Muscle layer of colon (tissue), 2 donors: ENCODE measurements around the gene MFRP.

Experiments used
- H3K27ac ChIP-seq: one replicate; pipeline ENCODE4 v1.7.0; 2013; ENCODE audit warnings: low read depth, mild to moderate bottlenecking, low read length, moderate library complexity
- H3K27me3 ChIP-seq, 2 donors: one replicate each; pipeline ENCODE4 v1.7.0; 2013; ENCODE audit warnings: low read length in 2 of 2, mild to moderate bottlenecking in 2 of 2; ENCODE audit not compliant: insufficient read depth in 2 of 2, control insufficient read depth in 1 of 2
- H3K36me3 ChIP-seq: one replicate; pipeline ENCODE4 v1.7.0; 2013; ENCODE audit warnings: mild to moderate bottlenecking, low read length; ENCODE audit not compliant: insufficient read depth
- H3K4me1 ChIP-seq: one replicate; pipeline ENCODE4 v1.7.0; 2013; ENCODE audit warnings: mild to moderate bottlenecking, low read length; ENCODE audit not compliant: insufficient read depth
- H3K4me3 ChIP-seq, 2 donors: one replicate each; pipeline ENCODE4 v1.7.0; 2013; ENCODE audit warnings: low read length in 2 of 2, low read depth in 1 of 2, mild to moderate bottlenecking in 1 of 2, moderate library complexity in 1 of 2
- H3K9ac ChIP-seq: one replicate; pipeline ENCODE4 v1.7.0; 2013; ENCODE audit warnings: low read length
- H3K9me3 ChIP-seq: one replicate; pipeline ENCODE4 v1.7.0; 2013; ENCODE audit warnings: mild to moderate bottlenecking, low read length
- donor health status: abdominal sarcoma.
- donor health status: Adenocarcinoma of cecum.

MFRP gene

DNA sequence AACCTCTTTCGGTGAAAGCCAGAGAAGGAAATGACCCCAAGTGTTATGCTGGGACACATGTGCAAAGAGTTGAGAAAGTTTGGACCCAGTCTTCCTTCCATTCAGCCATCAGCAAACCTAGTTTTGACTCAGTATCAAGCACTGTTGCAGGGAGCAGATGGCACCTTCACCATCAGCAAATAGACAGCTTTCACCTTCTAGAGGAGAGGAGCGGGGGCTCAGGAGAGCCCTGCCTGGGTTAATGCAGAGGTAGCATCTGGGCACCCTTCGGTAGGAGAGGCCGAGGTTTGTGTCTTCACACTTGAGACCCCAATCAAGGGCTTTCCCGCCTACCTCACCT lies 16.2 kb upstream of the MFRP start:
- H3K9ac ChIP-seq, result no peak overlapping the region
- no peaks in the 10 kb centered on the region for H3K36me3 ChIP-seq
- no peak overlapping the region for H3K4me3 ChIP-seq
- H3K27me3 ChIP-seq, result peaks cover 0 to 11% of the 10 kb centered on the region in 2 donors
- peaks cover 52% of the 10 kb centered on the region for H3K4me1 ChIP-seq
- H3K9me3 ChIP-seq, result no peaks in the 10 kb centered on the region
- no peak overlapping the region for H3K27ac ChIP-seq

DNA sequence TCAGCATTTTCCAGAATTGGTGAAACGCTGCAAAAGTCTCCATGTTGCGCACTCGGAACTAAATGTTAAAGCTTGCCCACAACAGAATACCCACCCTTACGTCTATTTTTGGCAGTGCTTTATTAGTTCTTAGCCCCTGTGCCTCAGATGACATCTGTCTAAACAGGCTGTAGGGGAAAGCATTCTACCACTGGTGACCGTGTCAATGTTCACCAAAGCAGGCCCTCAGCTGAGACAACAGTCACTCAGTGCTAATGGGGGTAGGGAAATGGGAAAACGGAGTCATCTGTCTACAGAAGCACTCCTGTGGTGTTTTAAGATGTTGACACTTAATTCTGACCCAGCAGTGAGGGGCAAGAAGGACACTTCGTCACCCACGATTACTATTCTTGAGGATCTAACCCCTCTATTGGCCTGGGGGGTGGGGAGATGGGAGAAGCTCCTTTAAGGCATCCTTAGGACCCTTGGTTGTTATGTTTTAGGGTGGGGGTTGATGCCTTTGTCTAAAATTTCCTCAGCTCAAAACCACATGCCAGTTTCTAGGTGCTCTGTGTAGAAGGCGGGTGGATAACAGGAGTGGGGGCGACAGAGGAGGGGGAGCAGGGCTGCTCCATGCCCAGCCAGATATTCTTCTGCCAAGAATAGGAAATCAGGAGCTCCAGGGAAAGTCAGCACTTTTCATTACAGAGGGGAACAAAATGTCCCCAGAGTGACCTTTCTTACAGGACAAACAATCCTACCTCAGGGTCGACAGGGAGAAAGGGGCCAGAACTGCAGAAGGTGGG lies 15.6 kb upstream of the MFRP start:
- Histone ChIP-seq H3K9ac (no peak overlapping the region), H3K27me3 (peaks cover 0 to 11% of the 10 kb centered on the region in 2 donors), H3K9me3 (no peaks in the 10 kb centered on the region), H3K4me3 (no peak overlapping the region), H3K36me3 (no peaks in the 10 kb centered on the region), H3K27ac (no peak overlapping the region), H3K4me1 (peaks cover 46% of the 10 kb centered on the region)

DNA sequence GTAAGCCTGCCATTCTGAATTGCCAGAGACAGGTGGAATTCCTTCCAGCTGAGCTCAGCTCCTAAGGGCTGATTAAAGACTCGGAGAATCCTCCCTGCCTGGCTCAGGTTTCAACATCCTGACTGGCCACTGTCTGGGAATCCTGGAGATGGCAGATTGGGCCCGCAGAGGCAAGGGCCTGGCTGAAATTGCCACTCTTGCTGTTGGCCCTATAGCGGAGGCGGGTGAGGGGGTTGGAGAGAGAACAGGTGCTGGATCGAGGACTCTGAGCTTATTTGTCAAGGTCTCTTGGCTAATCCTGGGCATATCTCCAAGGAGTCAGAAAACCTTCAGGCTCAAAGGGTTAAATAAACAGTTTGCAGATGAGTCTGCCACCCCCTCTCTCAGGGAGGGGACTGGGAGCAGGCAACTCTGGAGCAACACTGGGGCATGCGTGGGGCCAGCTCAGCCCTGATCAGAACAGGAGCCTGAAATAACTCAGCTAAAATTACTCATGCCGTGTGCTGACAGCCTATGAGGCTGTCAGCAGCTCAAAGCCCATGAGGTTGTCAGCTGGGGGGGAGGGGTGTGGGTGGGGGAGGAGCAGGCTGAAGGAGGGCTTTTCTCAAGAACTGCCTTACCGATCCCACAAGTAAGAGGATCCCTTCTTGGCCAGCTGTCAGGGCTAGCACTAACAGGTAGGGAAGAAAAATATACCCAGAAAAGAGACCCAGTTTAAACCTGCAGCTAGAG lies 14.7 kb upstream of the MFRP start:
- Histone ChIP-seq H3K4me1 (peaks cover 37% of the 10 kb centered on the region), H3K27ac (no peak overlapping the region), H3K4me3 (no peak overlapping the region)

DNA sequence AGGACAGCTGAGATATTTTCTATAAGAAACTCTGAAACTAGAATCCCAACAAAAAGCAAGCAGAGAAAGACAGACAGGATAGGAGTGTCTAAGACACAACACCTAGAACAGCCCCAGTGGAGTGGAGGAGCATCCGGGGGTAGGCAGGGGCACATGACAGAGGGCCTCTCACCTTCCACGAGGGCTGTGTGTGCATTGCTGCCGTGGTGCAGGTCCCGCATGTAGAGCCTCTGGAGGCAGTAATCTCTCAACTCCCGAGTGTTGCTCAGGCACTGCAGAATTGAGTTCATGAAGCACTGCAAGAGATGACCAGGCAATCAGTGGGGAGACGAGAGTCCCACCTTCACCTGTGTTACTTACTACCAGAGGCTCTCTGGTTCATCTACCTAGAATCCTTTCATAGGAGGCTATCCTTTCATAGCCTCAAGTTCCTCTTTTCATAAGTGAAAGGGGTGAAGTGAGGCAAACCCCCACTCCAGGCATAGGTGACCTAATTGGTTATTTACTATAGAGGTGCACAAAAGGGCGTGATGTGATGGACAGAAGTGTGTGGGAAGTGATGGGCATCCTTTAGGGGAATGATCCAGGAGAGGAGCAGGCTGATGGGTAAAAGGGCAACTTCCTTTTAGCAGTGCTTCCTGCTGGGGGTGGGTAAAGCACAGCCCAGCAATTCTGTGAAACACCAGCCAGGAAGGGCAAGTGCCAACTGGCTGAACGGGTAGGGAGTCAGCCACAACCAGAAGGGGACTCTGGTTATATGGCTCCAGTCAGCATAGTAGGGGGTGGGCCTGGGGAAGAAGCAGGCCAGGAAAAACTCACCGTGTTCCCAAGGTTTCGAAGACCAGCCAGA lies 13.1 kb upstream of the MFRP start:
- Histone ChIP-seq H3K36me3 (no peaks in the 10 kb centered on the region), H3K9me3 (no peaks in the 10 kb centered on the region), H3K4me1 (peaks cover 26% of the 10 kb centered on the region), H3K4me3 (no peak overlapping the region), H3K27me3 (peaks cover 0 to 4% of the 10 kb centered on the region in 2 donors), H3K27ac (no peak overlapping the region), H3K9ac (no peak overlapping the region)

More for the DNA sequence above, 14.7 kb upstream of the MFRP start:
- H3K9ac ChIP-seq, result no peak overlapping the region
- H3K9me3 ChIP-seq, result no peaks in the 10 kb centered on the region
- H3K36me3 ChIP-seq, result no peaks in the 10 kb centered on the region
- peaks cover 0 to 11% of the 10 kb centered on the region in 2 donors for H3K27me3 ChIP-seq

DNA sequence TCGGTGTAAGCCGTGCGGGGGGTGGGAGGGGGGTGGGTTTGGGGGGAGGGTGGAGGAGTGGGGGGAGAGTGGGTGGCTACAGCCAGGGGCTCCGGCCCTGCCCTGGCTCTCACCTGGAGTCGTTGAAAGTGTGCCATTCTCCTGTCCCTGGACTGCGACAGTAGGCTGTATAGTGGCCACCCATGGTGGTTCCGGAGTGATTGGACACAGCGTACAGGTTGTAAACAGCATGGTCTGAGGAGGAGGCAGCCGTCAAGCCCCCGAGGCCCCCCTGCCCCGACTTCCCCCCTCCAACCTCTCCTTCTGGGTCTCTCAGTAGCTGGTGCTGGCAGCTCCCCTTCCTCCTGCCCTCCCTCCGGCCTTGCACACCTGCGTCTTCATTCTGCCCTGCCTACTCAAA lies 10.6 kb upstream of the MFRP start:
- no peaks in the 10 kb centered on the region for H3K9me3 ChIP-seq
- no peak overlapping the region for H3K27ac ChIP-seq
- no peak overlapping the region for H3K9ac ChIP-seq
- peaks cover 16% of the 10 kb centered on the region for H3K4me1 ChIP-seq
- no peaks in the 10 kb centered on the region for H3K36me3 ChIP-seq
- H3K27me3 ChIP-seq, result no peaks in the 10 kb centered on the region
- no peak overlapping the region for H3K4me3 ChIP-seq

DNA sequence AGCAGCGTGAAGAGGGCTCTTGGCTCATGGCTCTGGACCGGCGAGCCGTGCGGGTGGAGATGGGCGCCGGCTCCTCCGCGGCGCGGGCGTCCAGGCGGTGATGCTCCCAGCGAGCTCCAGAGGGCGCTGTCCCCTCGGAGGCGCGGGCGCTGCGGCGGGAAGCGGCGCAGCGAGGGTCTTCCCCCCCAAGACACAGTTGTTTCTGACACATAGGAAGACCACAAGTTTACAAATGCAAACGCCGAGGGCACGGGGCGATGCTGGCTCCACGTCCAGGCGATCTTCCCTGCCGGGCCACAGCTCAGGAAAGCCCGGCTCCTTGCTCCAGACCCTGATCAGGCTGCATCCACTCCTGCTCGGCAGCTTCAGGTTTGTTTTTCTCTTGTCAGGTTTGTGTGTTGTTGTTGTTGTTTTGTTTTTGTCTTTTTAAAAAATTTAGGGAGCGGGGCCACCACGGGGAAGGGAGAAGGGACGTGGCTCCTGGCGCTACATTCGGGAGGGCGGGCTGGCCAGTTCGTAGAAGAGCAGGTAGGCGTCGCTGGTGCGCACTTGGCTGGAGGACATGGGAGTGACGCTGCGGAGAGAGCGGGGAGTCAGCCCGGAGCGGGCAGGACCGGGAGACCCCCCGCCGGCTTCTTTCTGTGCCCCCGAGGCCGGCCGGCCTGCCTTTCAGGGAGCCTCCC lies 10.0 kb upstream of the MFRP start:
- Histone ChIP-seq H3K27ac (no peak overlapping the region), H3K4me3 (peak overlapping the region; percentile 62 to 83), H3K9ac (peak overlapping the region; percentile 72), H3K27me3 (no peaks in the 10 kb centered on the region), H3K4me1 (peaks cover 10% of the 10 kb centered on the region), H3K9me3 (no peaks in the 10 kb centered on the region), H3K36me3 (no peaks in the 10 kb centered on the region)

DNA sequence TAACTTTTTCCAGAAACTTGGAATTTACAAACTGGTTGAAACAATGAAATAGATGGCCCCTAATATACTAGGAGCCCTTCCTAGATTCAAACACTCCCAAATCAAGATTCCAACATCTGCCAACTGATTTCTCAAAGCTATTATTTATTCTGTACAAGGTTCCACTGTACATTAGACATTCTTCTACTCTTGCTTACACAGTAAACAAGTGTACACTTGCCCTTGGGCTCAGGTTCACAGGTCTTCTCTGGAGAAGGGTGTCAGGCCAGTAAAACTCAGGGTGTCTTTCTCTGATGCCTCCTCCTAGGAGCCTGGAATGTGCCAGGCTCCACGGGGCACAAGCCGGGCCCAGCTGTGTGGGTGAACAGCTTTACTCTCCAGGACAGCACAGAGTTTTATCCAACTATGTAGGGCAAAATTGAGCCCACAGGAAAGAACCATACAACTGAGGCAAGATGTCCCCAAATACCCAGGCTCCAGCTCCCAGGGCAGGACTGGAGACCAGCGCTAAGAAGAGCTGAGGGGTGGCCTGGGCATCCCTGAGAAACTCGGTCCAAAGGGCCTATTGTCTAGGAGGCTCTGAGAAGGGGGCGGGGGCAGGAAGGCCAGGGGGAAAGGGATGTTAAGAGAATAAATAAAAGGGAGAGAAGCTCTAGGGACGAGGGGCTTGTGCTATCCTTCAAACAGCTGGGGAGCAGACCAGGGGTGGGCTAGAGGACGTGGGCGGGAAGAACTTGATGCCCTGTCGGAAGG lies 8.8 kb upstream of the MFRP start:
- Histone ChIP-seq H3K4me1 (peaks cover 3% of the 10 kb centered on the region), H3K4me3 (no peak overlapping the region), H3K27ac (no peak overlapping the region), H3K27me3 (no peaks in the 10 kb centered on the region), H3K9ac (no peak overlapping the region), H3K36me3 (no peaks in the 10 kb centered on the region), H3K9me3 (no peaks in the 10 kb centered on the region)

DNA sequence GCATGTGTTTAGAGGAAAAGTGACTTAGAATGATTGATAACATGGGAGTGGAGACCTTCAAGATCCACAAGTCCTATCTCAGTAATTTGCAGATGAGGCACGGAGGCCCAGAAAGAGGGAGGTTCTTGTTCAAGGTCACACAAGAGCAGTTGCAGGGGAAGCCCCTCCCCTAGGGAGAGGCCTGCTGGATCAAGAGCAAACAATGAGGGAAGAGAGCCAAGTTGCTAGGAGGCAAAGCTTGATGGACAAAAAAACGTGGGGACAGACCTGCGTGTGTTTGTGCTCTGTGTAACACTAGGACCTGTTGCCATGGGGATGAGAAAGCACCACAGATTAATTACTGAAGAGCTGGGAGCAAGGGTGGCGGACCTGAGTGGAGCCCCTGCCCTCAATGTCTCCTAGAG lies 6.4 kb upstream of the MFRP start:
- no peak overlapping the region for H3K9ac ChIP-seq
- no peak overlapping the region for H3K4me3 ChIP-seq
- no peaks in the 10 kb centered on the region for H3K36me3 ChIP-seq
- H3K27ac ChIP-seq, result no peak overlapping the region
- peaks cover 3% of the 10 kb centered on the region for H3K4me1 ChIP-seq
- no peaks in the 10 kb centered on the region for H3K27me3 ChIP-seq
- H3K9me3 ChIP-seq, result no peaks in the 10 kb centered on the region

DNA sequence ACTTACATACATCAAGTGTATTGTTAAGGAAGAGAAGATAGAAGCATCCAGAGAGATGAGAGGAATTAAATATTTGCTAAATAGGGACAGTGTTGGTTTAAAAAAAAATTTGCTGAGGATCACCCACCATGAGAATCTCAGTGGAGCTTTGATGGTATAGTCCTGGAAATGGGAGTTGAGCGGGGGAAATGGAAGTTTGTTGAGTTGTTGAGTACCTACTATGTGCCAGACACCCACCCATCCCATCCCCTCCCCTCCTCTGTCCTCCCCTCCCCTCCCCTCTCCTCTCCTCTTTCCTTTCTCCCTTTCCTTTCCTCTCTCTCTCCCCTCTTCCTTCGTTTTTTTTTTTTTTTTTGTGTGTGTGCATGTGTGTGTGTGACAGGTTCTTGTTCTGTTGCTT lies 4.7 kb upstream of the MFRP start:
- no peak overlapping the region for H3K27ac ChIP-seq
- H3K27me3 ChIP-seq, result no peaks in the 10 kb centered on the region
- H3K9ac ChIP-seq, result no peak overlapping the region
- H3K9me3 ChIP-seq, result no peaks in the 10 kb centered on the region
- H3K4me3 ChIP-seq, result no peak overlapping the region
- H3K4me1 ChIP-seq, result peaks cover 3% of the 10 kb centered on the region
- no peaks in the 10 kb centered on the region for H3K36me3 ChIP-seq

DNA sequence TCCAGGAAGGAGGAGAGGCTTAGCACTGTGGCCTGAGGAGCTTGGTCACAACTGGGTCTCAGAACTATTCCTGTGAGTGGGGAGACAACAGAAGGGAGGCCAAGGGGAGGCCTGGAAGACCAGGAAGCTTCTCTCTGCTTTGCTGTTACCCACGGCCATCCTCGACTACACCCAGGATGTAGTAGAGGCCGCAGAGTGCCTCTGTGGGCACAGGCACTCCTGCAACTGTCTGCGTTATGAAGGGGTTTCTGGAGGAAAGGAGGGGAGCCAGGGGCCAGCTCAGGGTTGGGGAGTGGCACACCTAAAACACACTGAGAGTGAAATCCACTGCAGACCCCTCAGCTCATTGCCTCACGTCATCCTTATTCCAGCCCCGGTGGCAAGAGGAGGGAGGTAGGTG lies 3.8 kb upstream of the MFRP start:
- Histone ChIP-seq H3K4me1 (no peaks in the 10 kb centered on the region), H3K9me3 (no peaks in the 10 kb centered on the region), H3K27me3 (no peaks in the 10 kb centered on the region), H3K4me3 (no peak overlapping the region), H3K36me3 (no peaks in the 10 kb centered on the region), H3K27ac (no peak overlapping the region), H3K9ac (no peak overlapping the region)
